Tracheal epithelial cell (primary cell): ENCODE data around the gene FUOM. TPM values are rescaled to one million over a fixed set of nuclear protein-coding genes. Genes with fewer than 3 reads are reported as not detected.

ENCODE experiments used
- total RNA-seq: library from RNA; depleted of rRNA; stranded (reverse); fragments of >200 nt; gene quantifications from 2 replicates; pipeline ENCODE4 v1.2.1, GENCODE V29; 2014

FUOM gene, protein sequence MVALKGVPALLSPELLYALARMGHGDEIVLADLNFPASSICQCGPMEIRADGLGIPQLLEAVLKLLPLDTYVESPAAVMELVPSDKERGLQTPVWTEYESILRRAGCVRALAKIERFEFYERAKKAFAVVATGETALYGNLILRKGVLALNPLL
- 9.4 and 28.2 TPM in 2 replicates for total RNA-seq

GRCh38 chr10:133357285-133358161 lies at the start of gene FUOM:
Gene FUOM, minus strand, starts transcription at chr10:133358019. Its CDS starts 12 bp downstream, at chr10:133358007.

DNA sequence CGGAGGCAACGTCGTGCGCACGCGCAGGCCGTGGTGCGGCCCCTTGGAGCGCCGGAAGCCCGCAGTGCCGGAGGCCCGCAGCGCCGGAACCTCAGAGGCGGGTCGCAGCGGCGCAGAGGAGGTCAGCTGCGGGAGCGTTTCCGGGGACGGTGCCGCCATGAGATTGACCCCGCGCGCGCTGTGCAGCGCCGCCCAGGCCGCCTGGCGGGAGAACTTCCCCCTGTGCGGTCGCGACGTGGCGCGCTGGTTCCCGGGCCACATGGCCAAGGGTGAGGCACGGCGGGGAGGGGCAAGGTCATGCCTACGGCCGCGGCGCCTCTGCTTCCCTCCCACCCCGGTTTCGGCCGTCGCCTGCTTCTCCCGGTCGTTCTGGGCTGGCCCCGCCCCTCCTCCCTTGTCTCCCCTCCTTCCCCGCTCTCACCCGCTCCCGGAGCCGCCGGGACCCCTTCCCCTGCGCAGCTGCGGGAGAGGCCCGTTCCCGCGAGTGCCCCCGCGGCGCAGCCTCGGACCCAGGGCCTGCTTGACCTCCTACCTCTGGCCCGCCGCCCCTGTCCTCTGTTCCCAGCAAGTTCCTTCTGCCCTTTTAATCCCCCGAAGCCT lies 36.3 kb upstream of the FUOM start, which contains the start of gene MTG1:
Gene MTG1, plus strand, starts transcription at position 94 of the 600 bp plus-strand sequence. Its CDS starts 64 bp downstream, at position 158.

DNA sequence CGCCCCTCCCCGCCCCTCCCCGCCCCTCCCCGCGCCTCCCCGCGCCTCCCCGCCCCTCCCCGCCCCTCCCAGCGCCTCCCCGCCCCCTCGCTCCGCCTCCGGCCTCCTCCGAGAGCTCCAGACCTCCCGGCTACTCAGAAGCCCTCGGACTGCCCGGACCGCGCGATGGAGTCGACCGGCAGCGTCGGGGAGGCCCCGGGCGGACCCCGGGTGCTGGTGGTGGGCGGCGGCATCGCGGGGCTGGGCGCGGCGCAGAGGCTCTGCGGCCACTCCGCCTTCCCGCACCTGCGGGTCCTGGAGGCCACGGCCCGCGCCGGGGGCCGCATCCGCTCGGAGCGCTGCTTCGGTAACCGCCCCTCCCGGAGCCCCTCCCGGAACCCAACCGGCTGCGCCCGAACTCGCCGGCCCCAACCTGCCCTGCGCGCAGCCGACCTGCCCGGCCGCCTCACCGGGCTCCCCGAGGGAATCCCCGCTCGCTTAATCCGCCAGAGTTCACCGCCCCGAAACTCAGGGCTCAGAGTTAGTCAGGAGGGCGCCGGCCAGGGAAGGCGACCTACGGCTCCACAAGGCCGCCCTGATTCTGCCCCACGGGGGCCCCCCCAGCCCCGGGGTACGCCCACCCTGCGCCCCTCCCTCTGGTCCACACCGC lies 21.5 kb upstream of the FUOM start, which contains the start of gene PAOX:
Gene PAOX, plus strand, starts transcription at position 111 of the 649 bp plus-strand sequence. Its CDS starts 55 bp downstream, at position 166.

DNA sequence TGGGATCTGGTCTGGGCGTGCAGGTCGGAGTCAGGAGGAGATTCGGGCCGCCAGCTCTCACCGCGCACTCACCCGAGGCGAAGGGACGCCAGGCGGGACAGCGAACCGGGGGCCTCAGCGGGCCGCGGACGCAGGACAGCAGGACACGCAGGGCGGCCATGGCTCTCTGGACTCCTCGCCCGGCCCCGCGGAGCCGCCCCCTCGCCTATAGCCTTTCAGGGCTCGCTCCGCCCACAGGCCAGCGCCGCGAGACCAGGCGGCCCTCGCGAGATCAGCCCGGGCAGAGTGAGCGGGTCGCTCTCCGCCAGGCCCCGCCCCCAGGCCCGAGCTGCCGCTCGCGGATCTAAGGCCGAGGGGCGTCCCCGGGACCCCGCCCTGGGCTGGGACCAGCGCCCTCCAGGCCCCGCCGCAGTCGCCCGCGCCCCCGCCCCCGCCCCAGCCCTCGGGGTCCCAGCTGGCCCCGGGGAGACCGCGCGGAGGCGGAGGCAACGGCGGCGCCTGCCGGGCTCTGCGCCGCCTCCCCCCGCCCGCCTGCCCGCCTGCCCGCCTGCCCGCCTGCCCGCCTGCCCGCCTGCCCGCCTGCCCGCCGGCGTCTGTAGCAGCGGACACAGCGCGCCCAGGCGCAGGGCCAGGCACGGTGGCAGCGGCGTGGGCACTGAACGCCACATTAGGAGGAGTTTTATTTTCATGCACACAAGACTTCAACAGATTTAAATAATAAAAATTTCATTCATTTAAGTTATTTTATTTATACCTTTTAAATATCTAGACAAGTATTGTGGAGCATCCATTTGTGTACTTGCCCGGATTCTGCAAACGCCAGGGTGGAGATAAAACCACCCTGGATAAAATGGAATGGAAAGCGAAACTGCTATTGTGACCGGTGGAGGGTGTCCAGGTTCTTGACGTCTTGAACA lies 15.6 kb upstream of the FUOM start, which contains the start of gene ECHS1:
Gene ECHS1, minus strand, starts transcription at position 181 of the 917 bp plus-strand sequence. Its CDS starts 21 bp downstream, at position 160.

GRCh38 chr10:133336577-133337369 lies 21.0 kb downstream of the FUOM start, which contains the start of gene CALY:
Gene CALY, minus strand, starts transcription at chr10:133336896. Its CDS starts 7,907 bp downstream, at chr10:133328989.

DNA sequence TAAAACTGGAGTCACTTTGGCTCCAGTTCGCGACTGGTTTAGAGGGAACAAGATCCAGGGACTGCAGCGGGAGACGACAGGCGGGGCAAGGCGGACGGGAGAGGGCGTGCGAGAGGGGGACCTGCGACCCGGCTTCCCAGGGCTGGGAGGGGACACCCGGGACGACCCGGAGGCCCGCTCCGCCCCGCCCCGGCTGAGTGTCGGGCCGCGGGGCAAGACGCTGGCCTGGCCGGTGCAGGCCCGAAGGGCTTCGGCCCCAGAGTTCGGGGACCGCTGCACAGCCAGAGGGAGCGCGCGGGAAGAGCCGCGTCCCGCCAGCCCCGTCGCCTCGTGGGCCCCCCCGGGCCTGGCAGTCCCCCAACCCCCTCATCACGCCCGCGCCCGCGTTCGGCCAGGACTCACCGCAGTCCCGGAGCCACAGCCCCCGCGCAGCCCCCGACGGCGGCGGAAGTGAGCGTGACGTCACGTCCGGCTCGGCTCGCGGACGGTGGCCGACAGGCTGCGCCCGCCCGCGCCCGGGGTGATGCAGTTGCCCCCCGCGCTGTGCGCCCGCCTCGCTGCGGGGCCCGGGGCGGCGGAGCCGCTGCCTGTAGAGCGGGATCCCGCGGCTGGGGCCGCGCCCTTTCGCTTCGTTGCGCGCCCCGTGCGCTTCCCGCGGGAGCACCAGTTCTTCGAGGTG lies 49.3 kb downstream of the FUOM start, which contains the start of the genes TUBGCP2 and ZNF511:
Gene TUBGCP2, minus strand, starts transcription at position 452 of the 679 bp plus-strand sequence. CDS start 5,931 bp downstream, outside the sequence.
Gene ZNF511, plus strand, starts transcription at position 494 of the 679 bp plus-strand sequence. Its CDS starts 30 bp downstream, at position 524.

Other genes starting within 250 kb of the FUOM start
- gene KNDC1, start 197.8 kb downstream of the FUOM start, total RNA-seq = under 0.01 and 0.21 TPM in 2 replicates
- not detected in 2 replicates for gene UTF1, start 127.8 kb downstream of the FUOM start, total RNA-seq
- not detected in 2 replicates for gene VENTX, start 120.2 kb downstream of the FUOM start, total RNA-seq
- 17.5 and 147 TPM in 2 replicates for gene ADAM8, start 81.2 kb downstream of the FUOM start, total RNA-seq
- 50.1 and 55.9 TPM in 2 replicates for gene TUBGCP2, start 49.1 kb downstream of the FUOM start, total RNA-seq
- 19.5 and 24.1 TPM in 2 replicates for gene ZNF511, start 49.1 kb downstream of the FUOM start, total RNA-seq
- not detected in 2 replicates for gene CALY, start 21.1 kb downstream of the FUOM start, total RNA-seq
- not detected in 2 replicates for gene PRAP1, start 10.6 kb downstream of the FUOM start, total RNA-seq
- 64.6 and 75.9 TPM in 2 replicates for gene ECHS1, start 15.3 kb upstream of the FUOM start, total RNA-seq
- gene PAOX, start 21.2 kb upstream of the FUOM start, total RNA-seq = 4.0 and 21.0 TPM in 2 replicates
- gene MTG1, start 36.1 kb upstream of the FUOM start, total RNA-seq = 17.9 and 25.8 TPM in 2 replicates
- gene SPRN, start 66.6 kb upstream of the FUOM start, total RNA-seq = under 0.01 TPM in 1 of 2 replicates, not detected in the other
- 0.43 and 1.4 TPM in 2 replicates for gene SCART1, start 95.9 kb upstream of the FUOM start, total RNA-seq
- gene CYP2E1, start 169.3 kb upstream of the FUOM start, total RNA-seq = 2.1 and 2.7 TPM in 2 replicates
- gene SYCE1, start 207.6 kb upstream of the FUOM start, total RNA-seq = not detected in 2 replicates